Mesodermal cell (in vitro differentiated cells): Measurements from ENCODE around the gene POU1F1.

ENCODE experiments used
- H3K27ac ChIP-seq: 2 replicates; pipeline ENCODE4 v1.7.0; 2013; ENCODE audit warnings: mild to moderate bottlenecking, low read depth, low read length, moderate library complexity; ENCODE audit not compliant: severe bottlenecking
- H3K36me3 ChIP-seq: 2 replicates; pipeline ENCODE4 v1.7.1; 2013; ENCODE audit warnings: mild to moderate bottlenecking, low read length, moderate library complexity; ENCODE audit not compliant: control insufficient read depth, insufficient read depth
- H3K4me1 ChIP-seq: one replicate; pipeline ENCODE4 v1.7.1; 2013; ENCODE audit warnings: mild to moderate bottlenecking, low read length; ENCODE audit not compliant: insufficient read depth, control insufficient read depth, poor library complexity, severe bottlenecking
- H3K4me3 ChIP-seq: 2 replicates; pipeline ENCODE4 v1.7.0; 2013; ENCODE audit warnings: low read length, control low read depth, mild to moderate bottlenecking; ENCODE audit not compliant: insufficient read depth, poor library complexity, severe bottlenecking; ENCODE audit errors: extremely low read depth
- H3K9me3 ChIP-seq: 2 replicates; pipeline ENCODE4 v1.7.1; 2013; ENCODE audit warnings: mild to moderate bottlenecking, low read length, moderate library complexity; ENCODE audit not compliant: control insufficient read depth
- WGBS, 2 experiments: methylation state at CpG; one replicate each; pipeline ENCODE4 v1.1.5; 2013; ENCODE audit warnings: missing lambda C conversion rate in 2 of 2; ENCODE audit not compliant: insufficient coverage in 2 of 2; 5-methylcytosine and 5-hydroxymethylcytosine counted together

The POU1F1 gene

GRCh38 chr3:87225659-87226058, 50.7 kb downstream of the POU1F1 start:
- WGBS, 2 experiments = 82 to 98% methylated on average over 3 to 4 of the region's 5 CpGs
- Histone ChIP-seq H3K36me3 (no peaks in the 10 kb centered on the region), H3K27ac (no peak overlapping the region), H3K4me1 (no peaks in the 10 kb centered on the region), H3K4me3 (no peak overlapping the region), H3K9me3 (no peaks in the 10 kb centered on the region)

DNA sequence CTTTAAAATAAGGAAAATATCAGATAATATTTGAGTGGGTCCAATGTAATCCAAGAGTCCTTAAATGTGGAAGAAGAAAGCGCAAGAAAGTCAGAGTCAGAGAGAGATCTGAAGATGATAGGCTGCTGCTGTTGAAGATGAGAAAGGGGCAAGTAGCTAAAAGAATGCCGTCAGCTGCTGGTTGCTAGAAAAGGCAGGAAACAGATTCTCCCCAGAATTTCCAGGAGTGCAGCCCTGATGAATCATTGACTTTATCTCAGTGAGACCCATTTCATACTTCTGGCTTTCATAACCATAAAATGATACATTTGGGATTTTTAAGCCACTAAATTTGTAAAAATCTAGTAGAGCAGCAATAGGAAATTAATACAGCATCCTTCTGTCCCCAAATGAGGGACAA, 56.8 kb downstream of the POU1F1 start:
- Histone ChIP-seq H3K4me3 (no peak overlapping the region), H3K36me3 (no peaks in the 10 kb centered on the region), H3K27ac (no peak overlapping the region), H3K4me1 (peaks cover 7% of the 10 kb centered on the region), H3K9me3 (no peaks in the 10 kb centered on the region)
- WGBS, 2 experiments = 84 to 95% methylated on average over 2 of the region's 2 CpGs

DNA sequence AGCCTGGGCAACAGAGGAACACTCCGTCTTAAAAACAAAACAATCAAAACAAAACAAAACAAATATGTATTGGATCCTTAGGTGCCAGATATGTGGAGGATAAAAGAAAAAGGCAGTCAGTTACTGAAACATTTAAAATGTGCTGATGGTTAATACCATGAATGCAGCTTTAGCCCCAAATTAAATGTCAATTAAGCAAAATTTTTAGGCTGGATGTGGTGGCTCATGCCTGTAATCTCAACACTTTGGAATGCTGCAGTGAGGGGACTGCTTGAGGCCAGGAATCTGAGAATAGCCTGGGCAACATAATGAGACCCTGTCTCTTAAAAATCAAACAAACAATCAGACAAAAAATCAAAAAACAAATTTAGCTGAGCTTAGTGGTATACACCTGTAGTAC, 57.8 kb downstream of the POU1F1 start:
- WGBS, 2 experiments = no CpG with 5 or more reads among the region's 1 CpG
- Histone ChIP-seq H3K36me3 (no peaks in the 10 kb centered on the region), H3K9me3 (no peaks in the 10 kb centered on the region)

More for the DNA sequence above, 57.8 kb downstream of the POU1F1 start:
- H3K27ac ChIP-seq = no peak overlapping the region
- H3K4me3 ChIP-seq = no peak overlapping the region
- peaks cover 7% of the 10 kb centered on the region for H3K4me1 ChIP-seq
